ENCODE measurements around the gene PALLD. TPM values are rescaled to one million over a fixed set of nuclear protein-coding genes. Genes with fewer than 3 reads are reported as not detected.

Gene PALLD
- total and polyA plus RNA-seq, 2 of the 8 experiments (the other 6 are each of a cell fraction or from before 2014, with no cell fraction given), result 10.5 to 25.0 TPM

DNA sequence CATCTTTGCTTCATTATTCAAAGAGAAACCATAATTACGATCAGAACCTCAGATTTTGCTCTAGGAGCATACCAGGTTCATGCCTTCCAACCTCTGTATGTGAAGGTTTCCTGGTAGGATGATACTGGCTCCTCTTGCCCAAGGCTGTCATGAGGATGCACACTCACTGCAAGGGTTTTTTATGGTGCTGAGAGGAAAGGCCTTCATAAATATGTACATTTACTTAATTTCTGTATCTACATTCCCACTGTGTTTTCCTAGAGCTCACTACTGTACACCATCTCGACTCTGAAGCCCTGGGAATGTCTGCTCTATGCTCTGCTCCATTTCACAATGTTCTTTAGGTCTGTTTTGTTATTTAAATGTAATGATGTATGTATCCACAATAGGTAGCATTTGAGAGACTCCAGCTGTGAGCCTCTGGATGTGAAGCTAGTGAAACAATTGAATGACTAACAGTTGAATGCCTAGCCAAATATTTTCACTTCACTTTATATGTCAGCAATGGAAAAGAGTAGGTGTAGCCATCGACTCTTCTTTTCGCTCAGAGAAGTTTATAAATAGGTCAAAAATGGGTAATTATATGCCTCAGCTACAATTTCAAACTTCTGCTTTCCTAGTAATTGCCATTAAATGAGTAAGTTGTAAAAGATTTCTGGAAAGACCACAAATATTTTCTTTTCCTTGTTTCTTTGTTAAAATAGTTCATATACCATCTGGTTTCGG, 228.0 kb downstream of the PALLD start:
- Histone ChIP-seq H3K4me2 (ENCODE audit: insufficient read depth in 1 of 2, low read depth in 2 of 2, low read length in 2 of 2) (0 out of 4 replicates have a peak overlapping the region, but pooled peaks of 1 of the 2 experiments have one; percentile 1), H3K14ac (ENCODE audit: insufficient read length) (no peak overlapping the region), H2AFZ (ENCODE audit: low read length) (no peak overlapping the region), H3K27ac (ENCODE audit: low read depth, low read length) (0 out of 2 replicates have a peak overlapping the region, but pooled peaks have one; percentile 10), H3K79me2 (ENCODE audit: control insufficient read depth in 1 of 2, insufficient read depth in 2 of 2, low read length in 2 of 2) (no peaks in the 10 kb centered on the region), H2BK5ac (ENCODE audit: low read depth, low read length) (no peak overlapping the region), H4K5ac (ENCODE audit: insufficient read length, low read depth, low read length) (no peak overlapping the region), H2BK12ac (ENCODE audit: low read depth, low read length) (no peak overlapping the region), H2BK15ac (ENCODE audit: low read length) (no peak overlapping the region), H3K18ac (ENCODE audit: extremely low read depth, low read length) (no peak overlapping the region), H2BK20ac (ENCODE audit: low read length) (no peak overlapping the region), H3K9ac (replicated peaks in 1 of 4; ENCODE audit: extremely low read depth in 1 of 4, low read depth in 3 of 4, low read length in 3 of 4) (no peak overlapping the region), H2BK120ac (replicated peaks; ENCODE audit: low read depth, low read length) (no peak overlapping the region), H3K36me3 (ENCODE audit: control insufficient read depth in 2 of 4, insufficient read depth in 4 of 4, low read length in 3 of 4) (no peaks in the 10 kb centered on the region), H3K4me1 (replicated peaks in 1 of 4; ENCODE audit: control insufficient read depth in 3 of 4, insufficient read depth in 4 of 4, low read length in 3 of 4) (peaks cover 0 to 4% (median 0%) of the 10 kb centered on the region in 4 experiments; a peak in 1 of 7 replicates), H3K27me3 (replicated peaks in 1 of 4; ENCODE audit: control insufficient read depth in 3 of 4, extremely low read depth in 1 of 4, insufficient read depth in 3 of 4, low read length in 3 of 4) (no peaks in the 10 kb centered on the region), H3K23me2 (ENCODE audit: low read depth, low read length) (no peaks in the 10 kb centered on the region), H3K4me3 (ENCODE audit: extremely low read depth in 1 of 4, insufficient read depth in 2 of 4, low read depth in 3 of 4, low read length in 4 of 4) (no peak overlapping the region), H3K56ac (replicated peaks; ENCODE audit: insufficient read length, low read depth, low read length) (no peak overlapping the region), H4K91ac (replicated peaks; ENCODE audit: insufficient read length, low read length) (no peak overlapping the region), H3K9me3 (ENCODE audit: insufficient read depth in 2 of 2, low read depth in 1 of 2, low read length in 1 of 2) (0 out of 4 replicates have a peak, but pooled peaks cover 0 to under 1% of the 10 kb centered on the region in 2 experiments), H4K20me1 (replicated peaks in 1 of 2; ENCODE audit: control insufficient read depth in 1 of 2, insufficient read depth in 2 of 2, low read length in 2 of 2) (no peaks in the 10 kb centered on the region), H2AK5ac (ENCODE audit: low read depth, low read length) (no peak overlapping the region), H3K79me1 (ENCODE audit: low read depth, low read length) (no peaks in the 10 kb centered on the region), H3K4ac (replicated peaks; ENCODE audit: insufficient read length, low read depth, low read length) (no peak overlapping the region), H4K8ac (ENCODE audit: extremely low read depth, insufficient read depth, low read length) (no peak overlapping the region), H3K23ac (ENCODE audit: insufficient read length) (no peak overlapping the region)
- FAIRE-seq (peak; percentile 55), DNase-seq (ENCODE audit: low read depth in 1 of 2, low spot score in 2 of 2) (no peak)
- WGBS, 2 experiments (ENCODE audit: extremely low coverage in 1 of 2, insufficient coverage in 1 of 2, insufficient read length in 1 of 2, insufficient replicate concordance in 2 of 2, low coverage in 1 of 2, low lambda C conversion rate in 2 of 2, missing lambda C conversion rate in 1 of 2), result 80% methylated on average over 5 of the region's 5 CpGs; no CpG with 5 or more reads in 1 of the 2 experiments
- 0 out of 2 replicates have a peak, but pooled peaks have one; percentile 32 for TF ChIP-seq TEAD4 (IDR thresholded peaks at IDR 0.05; ENCODE audit: low read depth, low read length)
- no peak for TF ChIP-seq JUN (IDR thresholded peaks at IDR 0.05; ENCODE audit: low read depth, low read length)
- no peak for TF ChIP-seq SIRT6 (IDR thresholded peaks at IDR 0.05; ENCODE audit: low read length)
- TF ChIP-seq, protein P1, sequence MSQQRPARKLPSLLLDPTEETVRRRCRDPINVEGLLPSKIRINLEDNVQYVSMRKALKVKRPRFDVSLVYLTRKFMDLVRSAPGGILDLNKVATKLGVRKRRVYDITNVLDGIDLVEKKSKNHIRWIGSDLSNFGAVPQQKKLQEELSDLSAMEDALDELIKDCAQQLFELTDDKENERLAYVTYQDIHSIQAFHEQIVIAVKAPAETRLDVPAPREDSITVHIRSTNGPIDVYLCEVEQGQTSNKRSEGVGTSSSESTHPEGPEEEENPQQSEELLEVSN (IDR thresholded peaks at IDR 0.05), result no peak
- peak; percentile 70 for TF ChIP-seq CEBPB (IDR thresholded peaks at IDR 0.05; ENCODE audit: low read depth, low read length)
- TF ChIP-seq FOSL1 (IDR thresholded peaks at IDR 0.05; ENCODE audit: insufficient read depth, low read depth, low read length), result no peak
- TF ChIP-seq JUND (IDR thresholded peaks at IDR 0.05; ENCODE audit: low read length), result 0 out of 2 replicates have a peak, but pooled peaks have one; percentile 14
- CTCF ChIA-PET (ENCODE audit: partially characterized antibody), result interaction anchor here (0.9 to 1.4 kb wide), 3 partner anchors 10 to 114 kb away, joined by 3 to 4 read pairs (median 3); no protein-coding TSS in a partner anchor
- POLR2A ChIA-PET (ENCODE audit: partially characterized antibody), result no interaction called here

Measured in H1 (cell line).